ENCODE results near the gene NOD2. TPM values are rescaled to one million over a fixed set of nuclear protein-coding genes. Genes with fewer than 3 reads are reported as not detected.

Gene NOD2
- total RNA-seq, 1 experiment from 2014 or later, result 0.17 TPM

- peaks cover 7 to 20% of the 10 kb centered on the region in 2 experiments; a peak in 3 of 4 replicates for H3K4me1 Mint-ChIP-seq
- H3K79me2 ChIP-seq (ENCODE audit: insufficient read depth, low read length), result no peaks in the 10 kb centered on the region
- no peak overlapping the region for H3K56ac ChIP-seq (ENCODE audit: insufficient read length, low read depth, low read length)
- H3T11ph ChIP-seq (ENCODE audit: low read length), result no peak overlapping the region
- H3K4ac ChIP-seq (ENCODE audit: low read depth, low read length), result no peak overlapping the region
- H3K23ac ChIP-seq (ENCODE audit: insufficient read length, low read depth, low read length), result no peak overlapping the region
- no peak overlapping the region for H3K4me3 Mint-ChIP-seq
- H3K27me3 ChIP-seq (ENCODE audit: insufficient read depth, low read length), result no peaks in the 10 kb centered on the region
- no peak overlapping the region for H4K91ac ChIP-seq (ENCODE audit: insufficient read length, low read depth, low read length)
- H2BK20ac ChIP-seq (ENCODE audit: low read depth, low read length, poor library complexity, severe bottlenecking), result no peak overlapping the region
- no peak overlapping the region for H3K27ac ChIP-seq (ENCODE audit: insufficient read length, low read depth, low read length)
- no peak overlapping the region for H3K18ac ChIP-seq (ENCODE audit: insufficient read length, low read depth, low read length)
- no peak overlapping the region for H3K14ac ChIP-seq (ENCODE audit: insufficient read depth, low read length)
- H3K27me3 Mint-ChIP-seq (ENCODE audit: low read depth), result peaks cover 13% of the 10 kb centered on the region
- H2BK5ac ChIP-seq (ENCODE audit: insufficient read length, low read length), result no peak overlapping the region
- peaks cover 8 to 16% (median 11%) of the 10 kb centered on the region in 3 experiments for H3K36me3 Mint-ChIP-seq (ENCODE audit: insufficient read depth in 1 of 3, low read depth in 3 of 3)
- peaks cover 21 to 22% of the 10 kb centered on the region in 2 experiments for H3K9me3 Mint-ChIP-seq
- no peak overlapping the region for H3K9ac ChIP-seq (ENCODE audit: extremely low read depth, insufficient read length, low read length)
- H3K4me2 ChIP-seq (ENCODE audit: insufficient read depth, insufficient read length, low read length), result no peak overlapping the region
- no peak overlapping the region for H2BK120ac ChIP-seq (ENCODE audit: low read depth, low read length, poor library complexity, severe bottlenecking)
- no peak for DNase-seq
- 0 out of 3 replicates have a peak, but pooled peaks have one; percentile 13 for TF ChIP-seq CTCF (conservative IDR thresholded peaks at IDR 0.05)
- H2BK12ac ChIP-seq (ENCODE audit: insufficient read length, low read depth, low read length), result no peak overlapping the region
- H2AK5ac ChIP-seq (ENCODE audit: insufficient read length, low read length), result no peak overlapping the region
- H2BK15ac ChIP-seq (ENCODE audit: low read depth, low read length), result no peak overlapping the region
- H4K5ac ChIP-seq (ENCODE audit: insufficient read length, low read depth, low read length), result no peak overlapping the region
- H2AFZ ChIP-seq (ENCODE audit: low read length), result no peak overlapping the region
- H3K23me2 ChIP-seq (ENCODE audit: insufficient read length, low read depth, low read length, poor library complexity, severe bottlenecking), result peaks cover 7% of the 10 kb centered on the region
- H4K8ac ChIP-seq (replicated peaks; ENCODE audit: insufficient read length, low read depth, low read length), result no peak overlapping the region
- H3K9me3 ChIP-seq (ENCODE audit: control insufficient read depth, low read depth, low read length), result peaks cover 10% of the 10 kb centered on the region
- no peaks in the 10 kb centered on the region for H3K4me1 ChIP-seq (ENCODE audit: insufficient read depth, low read length)
- no peaks in the 10 kb centered on the region for H4K20me1 ChIP-seq (ENCODE audit: control insufficient read depth, insufficient read depth, insufficient read length)
- no peak overlapping the region; a peak in 1 of 7 replicates for H3K27ac Mint-ChIP-seq
- no peaks in the 10 kb centered on the region for H3K79me1 ChIP-seq (ENCODE audit: insufficient read depth, low read depth, low read length, poor library complexity, severe bottlenecking)
- no CpG with 5 or more reads among the region's 21 CpGs for WGBS (ENCODE audit: extremely low coverage, insufficient read length, low lambda C conversion rate)
These were observed 25.7 kb upstream of the NOD2 start for GRCh38 chr16:50667497-50668367.

Measured in H9 (cell line).